Stimulated activated CD8-positive, alpha-beta memory T cell treated with anti-CD3 and anti-CD28 coated beads, Interleukin-12 subunit alpha, Interleukin-12 subunit beta, amount 100 ng/mL, for 24 hours (primary cell): ENCODE results near the gene STPG2.

Experiments used
- DNase-seq: peaks from one replicate; pipeline ENCODE4 v3.0.0-alpha.2; 2020; ENCODE audit errors: extremely low read depth

Gene STPG2

DNA sequence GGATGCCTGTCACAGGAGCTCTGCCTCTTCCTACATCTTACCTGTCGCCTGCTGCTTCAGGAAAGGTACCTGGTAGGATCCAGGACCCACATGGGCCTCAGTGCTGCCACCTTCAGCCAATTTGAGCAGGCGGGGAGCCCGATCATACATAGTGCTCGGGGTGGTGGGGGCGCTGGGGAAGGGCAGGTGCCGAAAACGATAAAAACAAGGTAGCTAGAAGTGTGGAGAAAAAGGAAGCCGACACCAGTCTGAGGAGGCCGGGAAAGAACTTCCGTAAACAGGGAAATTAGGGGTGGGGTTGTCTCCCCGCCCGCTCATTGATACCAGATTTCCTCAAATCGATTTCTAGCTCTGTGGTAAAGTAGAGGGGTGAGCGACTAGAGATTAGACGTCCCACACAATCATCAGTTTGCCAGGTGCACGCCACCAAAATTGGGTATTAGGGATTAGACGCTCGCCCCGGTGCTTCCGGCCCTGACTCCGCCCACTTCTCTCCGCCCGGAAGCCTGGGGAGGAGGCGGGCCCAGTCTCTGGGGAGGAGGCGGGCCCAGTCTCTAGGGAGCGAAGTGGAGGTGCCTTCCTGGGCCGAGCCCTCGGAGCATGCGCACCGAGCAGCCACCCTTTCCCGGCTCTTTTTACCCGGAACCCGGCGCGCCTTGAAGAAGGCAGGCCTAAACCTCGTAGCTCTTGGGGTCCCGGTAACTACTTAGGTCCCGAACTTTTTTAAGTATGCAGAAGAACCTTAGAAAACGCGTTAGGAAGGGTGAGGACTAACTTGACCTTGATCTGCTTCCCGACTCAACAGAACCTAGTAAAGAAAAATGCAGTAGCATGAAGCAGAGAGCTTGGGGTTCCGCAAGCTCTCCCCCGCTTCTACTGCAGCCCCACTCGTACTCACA, at the start of gene STPG2:
TSS of gene STPG2 (minus strand) at position 476 of the 899 bp plus-strand sequence.
- peak; percentile 83 for DNase-seq

DNA sequence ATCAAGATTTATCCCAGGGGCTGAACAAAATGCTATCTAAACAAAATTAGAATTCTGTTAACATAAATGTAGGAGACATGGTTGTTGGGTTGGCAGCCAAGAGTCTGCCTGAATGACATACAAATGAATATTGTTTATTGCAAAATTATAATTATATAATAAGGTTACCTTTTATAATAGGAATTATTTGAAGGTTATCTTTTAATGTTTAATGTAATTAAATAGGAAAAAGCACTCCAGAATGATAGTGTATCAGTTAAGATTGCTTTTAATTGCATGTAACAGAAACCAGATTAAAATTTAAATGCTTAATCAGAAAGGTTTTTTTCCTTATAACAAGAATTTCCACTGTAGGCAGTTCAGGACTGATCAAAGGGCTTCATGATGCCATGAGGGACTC, 42.0 kb upstream of the STPG2 start:
- no peak for DNase-seq

DNA sequence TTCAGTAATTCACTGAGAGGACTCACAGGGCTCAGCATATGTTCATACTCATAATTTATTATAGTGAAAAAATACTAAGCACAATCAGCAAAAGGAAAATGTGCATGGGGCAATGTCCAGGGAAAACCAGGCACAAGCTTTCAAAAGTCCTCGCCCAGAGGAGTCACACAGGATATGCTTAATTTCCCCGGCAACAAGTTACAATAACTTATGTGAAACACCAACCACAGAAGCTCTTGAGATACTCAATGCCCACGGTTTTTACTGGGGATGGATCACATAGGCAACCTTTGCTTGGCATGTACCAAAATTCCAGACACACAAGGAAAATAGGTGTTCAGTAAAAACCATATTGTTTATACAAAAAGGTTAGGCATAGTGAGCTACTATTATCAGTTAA, 38.5 kb upstream of the STPG2 start:
- DNase-seq, result no peak

DNA sequence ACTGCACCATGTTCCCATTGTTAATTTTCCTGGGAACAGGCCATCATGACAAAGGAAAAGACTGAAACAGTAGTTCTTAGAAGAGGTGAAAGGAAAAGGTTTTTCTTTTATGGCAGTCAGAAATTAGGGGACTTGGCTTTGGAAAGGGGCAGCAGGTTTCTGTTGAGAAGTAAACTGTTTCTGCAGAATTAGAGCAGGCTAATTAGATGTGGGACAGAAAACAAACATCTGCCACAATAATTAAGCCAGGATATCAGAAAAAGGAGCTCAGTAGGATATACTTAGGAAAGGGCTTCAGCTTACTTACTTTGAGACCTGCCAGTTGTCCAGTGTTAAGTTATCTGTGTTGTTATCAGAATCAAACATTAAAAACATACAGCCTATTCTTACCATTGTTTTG, 36.7 kb upstream of the STPG2 start:
- DNase-seq, result no peak

DNA sequence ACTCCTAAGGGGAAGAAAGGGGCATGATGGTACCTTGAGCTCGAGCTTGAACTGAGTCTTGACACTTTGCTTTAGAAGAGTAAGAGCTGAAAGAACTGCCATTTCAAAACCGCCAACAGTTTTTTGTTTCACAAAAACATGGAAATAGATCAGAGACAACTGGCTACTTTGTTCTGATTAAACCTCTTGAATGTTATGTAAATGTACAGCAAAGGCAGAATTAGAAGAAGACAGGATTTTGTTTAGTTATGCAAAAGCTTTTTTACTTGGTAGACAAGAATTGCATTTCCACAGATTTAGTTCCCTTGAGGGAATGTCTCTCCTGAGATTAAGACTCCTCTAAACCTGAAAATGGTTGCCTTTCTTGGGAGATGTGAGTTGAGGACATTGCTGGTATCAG, 33.3 kb upstream of the STPG2 start:
- no peak for DNase-seq

DNA sequence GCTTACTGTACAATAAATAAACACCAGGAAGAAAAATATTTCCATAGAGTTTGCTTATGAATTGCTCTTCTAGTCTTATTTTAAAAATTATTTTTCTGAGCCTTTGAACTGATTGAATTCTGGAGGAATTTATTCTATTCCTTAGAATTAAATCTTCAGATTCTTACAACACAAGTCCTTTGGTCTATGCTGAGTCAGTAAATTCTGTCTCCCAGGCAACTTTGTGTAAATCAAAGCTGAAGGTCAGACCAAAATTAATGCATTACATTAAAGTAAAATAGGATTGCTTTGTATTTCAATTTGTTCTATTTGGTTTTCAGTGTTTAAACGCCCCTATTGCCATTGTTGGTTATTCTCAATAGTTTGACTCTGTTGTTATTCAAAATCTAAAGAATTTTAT, 26.8 kb upstream of the STPG2 start:
- DNase-seq, result no peak

DNA sequence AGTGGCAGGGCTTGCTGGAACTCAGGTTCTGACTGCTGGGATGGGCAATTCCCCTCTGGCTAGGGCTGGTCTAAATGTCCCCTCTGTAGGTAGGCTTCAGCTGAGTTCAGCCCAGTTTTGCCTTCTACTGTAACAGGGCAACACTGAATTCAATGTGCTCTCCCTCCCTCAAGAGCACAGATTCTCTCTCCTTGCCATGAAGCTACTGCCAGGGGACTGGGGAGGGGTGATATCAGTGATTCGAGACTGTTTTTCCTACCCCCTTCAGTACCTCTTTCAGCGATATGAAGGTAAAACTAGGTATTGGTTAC, 23.4 kb upstream of the STPG2 start:
- DNase-seq, result no peak

DNA sequence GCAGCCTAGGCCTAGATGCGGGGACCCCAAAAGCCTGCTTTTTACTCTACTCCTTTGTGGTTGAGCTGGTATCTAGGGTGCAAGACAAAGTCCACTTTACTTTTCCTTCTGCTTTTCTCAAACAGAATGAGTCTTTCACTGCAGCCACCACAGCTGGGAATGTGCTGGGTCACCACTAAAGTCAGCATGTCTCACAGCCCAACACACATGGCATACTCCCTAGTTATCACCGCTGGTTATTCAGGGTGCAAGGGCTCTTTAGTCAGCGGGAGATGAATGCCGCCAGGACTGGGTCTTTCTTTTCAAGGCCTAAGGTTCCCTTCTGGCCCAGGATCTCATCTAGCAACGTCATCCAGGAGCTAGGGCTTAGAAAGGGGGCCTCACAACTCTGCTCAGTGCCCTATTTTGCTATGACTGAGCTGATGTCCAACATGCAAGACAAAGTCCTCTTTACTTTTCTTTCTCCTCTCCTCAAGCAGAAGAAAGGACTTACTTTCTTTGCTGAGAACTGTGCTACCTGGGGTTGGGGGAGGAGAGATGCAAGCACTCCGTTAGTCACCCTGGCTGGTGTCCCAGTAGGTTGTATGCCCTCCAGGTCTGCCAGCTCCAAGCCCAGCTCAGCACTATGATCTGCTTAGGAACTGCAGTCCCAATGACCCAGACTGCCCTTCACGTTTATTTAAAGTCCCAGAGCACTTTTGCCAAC, 22.9 kb upstream of the STPG2 start:
- DNase-seq, result no peak

DNA sequence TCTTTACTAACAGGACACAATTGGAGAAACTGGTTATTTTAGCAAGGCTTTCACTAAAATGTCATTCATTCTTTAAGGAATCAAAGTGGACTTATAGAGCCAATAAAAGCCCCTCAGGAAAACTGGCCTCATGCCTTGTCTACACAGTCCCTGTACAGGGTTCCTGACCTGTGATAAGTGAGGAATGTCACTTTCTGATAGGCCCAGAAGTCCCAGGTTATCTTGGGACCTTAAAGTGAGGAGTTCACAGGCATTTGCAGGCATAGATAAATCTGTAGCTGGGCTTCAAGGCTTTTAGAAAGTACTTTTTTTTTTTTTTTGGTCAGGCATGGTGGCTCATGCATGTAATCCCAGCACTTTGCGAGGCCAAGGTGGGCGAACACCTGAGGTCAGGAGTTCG, 19.4 kb upstream of the STPG2 start:
- DNase-seq, result no peak

DNA sequence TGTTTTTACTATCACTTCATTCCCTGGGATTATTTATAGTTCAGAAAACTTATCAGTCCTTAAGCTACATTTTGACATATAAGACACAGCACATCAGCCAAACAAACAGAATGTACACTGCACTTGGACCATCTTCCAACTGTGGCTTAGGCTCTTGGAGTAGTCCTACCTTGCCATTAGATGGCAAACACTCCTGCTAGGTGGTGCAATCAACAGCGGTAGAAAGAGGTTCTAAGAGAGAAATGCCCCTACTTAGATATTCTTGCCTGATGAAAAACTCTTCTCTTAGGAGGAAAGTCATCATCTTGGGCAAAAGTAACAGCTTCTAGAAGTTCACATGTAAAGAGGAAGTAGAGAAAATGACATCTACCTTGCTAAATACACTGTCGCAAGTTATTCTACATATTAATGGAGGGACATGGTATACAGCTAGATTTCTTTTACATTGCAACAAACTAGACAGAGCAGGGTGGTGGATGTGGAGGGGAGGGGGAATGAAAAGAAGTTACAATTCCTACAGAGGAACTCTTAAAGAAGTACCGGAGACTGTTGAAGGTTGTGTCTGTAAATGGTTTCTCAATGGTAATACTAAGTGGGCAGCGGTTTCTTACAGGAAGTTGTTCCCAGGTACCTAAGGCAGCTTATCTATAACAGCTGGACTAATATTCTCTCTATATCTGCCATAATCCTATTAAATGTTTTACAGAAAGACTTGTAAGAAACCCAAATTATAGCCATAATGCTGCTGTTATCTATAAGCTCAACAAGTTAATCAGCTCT, 8.1 kb upstream of the STPG2 start:
- no peak for DNase-seq

DNA sequence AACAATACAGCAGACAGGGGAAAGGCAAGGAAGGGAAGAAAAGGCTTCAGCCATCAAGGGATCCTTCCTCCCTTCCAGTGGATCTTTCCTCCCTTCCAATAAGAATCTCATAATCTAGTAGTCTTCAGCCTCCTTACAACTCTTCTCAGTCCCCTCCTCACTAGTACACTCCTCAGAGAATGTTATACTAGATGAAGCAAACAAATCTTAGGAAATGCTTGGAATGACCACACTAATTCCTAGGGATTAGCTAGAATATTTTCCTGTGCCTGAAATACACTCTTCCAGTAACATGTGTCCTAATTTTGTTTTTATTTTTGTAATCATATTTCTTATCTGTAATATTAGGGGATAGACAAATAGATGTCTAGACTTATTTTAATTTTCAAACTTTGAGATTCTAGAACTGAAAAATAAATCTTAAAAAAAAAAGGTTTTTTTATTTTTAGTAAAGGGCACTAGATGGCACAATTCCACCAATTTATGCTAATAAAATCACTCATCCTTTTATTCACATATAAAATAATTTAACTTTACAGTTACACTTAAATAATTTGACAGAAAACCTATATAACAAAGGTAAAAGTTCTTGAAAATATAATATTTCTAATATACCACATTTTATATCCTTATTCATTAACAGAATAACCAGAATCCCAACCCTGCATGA, 7.0 kb upstream of the STPG2 start:
- DNase-seq, result no peak

DNA sequence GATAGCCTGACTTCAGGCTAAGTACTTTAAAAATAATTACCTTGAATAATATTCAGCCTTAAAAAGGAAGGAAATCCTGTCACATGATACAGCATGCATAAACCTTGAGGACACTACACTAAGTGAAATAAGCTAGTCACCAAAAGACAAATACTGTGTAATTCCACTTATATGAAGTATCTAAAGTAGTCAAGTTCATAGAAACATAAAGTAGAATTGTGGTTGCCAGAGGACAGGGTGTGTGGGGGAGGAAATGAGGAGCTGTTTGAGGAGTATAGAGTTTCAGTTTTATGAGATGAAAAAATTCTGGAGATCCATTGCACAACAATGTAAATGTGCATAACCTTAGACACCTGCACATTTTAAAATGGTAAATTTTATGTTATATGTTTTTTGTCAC, 5.6 kb upstream of the STPG2 start:
- no peak for DNase-seq

DNA sequence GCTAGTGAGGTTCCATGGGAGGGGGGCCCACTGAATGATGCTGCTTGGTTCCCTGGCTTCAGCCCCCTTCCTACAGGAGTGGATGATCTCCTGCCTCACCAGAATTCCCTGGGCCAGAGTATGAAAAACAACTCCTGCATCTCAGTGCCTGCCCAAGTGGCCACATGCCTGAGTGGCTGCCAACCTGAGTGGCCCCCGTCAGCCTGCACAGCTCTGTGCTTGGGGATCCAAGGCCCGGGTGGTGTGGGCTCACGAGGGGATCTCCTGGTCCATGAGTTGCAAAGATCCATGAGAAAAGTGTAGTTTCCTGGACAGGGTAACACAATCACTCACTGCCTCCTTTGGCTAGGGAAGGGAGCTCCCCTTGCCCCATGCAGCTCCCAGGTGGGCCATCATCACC, 17.1 kb downstream of the STPG2 start:
- DNase-seq, result no peak

DNA sequence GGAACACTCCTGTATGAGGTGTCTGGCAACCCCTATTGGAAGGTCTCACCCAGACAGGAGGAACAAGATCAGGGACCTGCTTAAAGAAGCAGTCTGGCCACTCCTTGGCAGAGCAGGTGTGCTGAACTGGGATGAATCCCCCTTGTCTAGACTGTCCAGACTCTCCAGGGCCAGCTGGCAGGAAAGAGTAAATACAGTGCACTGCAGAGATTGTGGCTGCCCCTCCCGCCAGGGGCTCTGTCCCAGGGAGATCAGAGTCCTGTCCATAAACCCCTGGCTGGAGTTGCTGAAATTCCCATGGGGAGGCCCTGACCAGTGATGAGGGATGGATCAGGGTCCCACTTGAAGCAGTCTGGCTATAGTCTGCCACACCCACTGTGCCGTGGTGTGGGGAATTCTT, 17.7 kb downstream of the STPG2 start:
- DNase-seq, result no peak

DNA sequence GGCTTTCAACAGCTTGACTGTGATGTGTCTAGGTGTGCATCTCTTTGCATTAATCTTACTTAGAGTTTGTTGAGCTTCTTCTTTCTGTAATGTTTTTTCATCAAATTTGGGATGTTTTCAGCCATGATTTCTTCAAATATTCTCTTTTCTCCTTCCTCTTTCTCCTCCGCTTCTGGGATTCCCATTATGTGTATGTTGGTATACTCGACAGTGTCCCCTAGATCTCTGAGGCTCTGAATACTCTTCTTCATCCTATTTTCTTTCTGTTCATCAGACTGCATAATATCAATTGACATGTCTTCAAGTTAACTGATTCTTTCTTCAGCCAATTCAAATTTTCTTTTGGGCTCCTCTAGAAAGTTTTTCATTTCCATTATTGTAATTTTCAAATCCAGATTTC, 25.9 kb downstream of the STPG2 start:
- no peak for DNase-seq

DNA sequence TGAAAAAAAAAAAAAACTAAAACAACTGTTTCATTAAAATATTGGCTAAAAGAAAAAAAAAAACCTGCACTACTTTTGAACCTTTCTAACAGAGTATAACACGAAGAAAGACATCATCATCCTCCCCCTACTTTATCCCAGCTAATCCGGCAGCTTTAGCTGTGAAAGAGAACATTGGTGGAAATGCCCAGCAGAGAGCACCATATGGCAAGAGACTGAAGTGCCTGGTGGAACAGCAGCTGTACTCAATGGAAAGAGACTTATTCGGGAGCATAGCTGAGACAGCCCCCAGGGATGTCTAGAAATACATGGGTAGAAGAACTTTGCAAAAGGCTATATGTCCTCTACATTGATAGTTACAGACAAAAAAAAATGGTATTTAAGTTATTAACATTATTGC, 30.3 kb downstream of the STPG2 start:
- DNase-seq, result no peak

DNA sequence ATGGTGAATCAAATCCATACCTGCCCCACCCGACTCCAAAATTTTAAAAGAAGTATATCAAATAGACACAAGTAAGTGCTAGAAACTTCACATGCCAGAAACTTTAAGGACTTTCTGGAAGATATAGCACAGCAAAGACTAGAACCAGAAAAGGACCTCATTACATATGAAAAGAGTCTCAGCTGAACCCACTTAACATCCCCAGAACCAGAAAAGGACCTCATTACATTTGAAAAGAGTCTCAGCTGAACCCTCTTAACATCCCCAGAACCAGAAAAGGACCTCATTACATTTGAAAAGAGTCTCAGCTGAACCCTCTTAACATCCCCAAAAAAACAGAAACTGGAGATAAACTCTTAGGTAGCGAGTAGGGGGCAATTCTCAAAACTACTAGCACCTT, 32.3 kb downstream of the STPG2 start:
- no peak for DNase-seq

DNA sequence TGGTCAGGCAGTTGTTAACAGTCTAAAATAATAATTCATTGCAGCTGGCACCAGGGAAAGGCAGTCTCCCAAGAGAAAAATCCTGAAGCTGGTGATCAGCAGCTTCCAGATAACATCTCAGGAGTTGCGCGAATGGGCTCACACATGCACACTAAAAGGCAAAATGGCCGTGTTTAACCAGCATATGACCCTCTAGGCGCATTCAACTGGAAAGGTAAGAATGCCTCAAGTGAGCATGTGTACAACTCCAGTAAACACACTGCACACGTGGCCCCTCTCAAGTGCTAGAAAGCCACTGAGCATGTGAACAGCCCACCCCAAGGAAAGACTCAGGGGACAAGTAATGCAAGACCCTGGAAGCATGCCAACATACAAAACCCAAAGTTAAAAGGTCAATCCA, 33.1 kb downstream of the STPG2 start:
- no peak for DNase-seq

DNA sequence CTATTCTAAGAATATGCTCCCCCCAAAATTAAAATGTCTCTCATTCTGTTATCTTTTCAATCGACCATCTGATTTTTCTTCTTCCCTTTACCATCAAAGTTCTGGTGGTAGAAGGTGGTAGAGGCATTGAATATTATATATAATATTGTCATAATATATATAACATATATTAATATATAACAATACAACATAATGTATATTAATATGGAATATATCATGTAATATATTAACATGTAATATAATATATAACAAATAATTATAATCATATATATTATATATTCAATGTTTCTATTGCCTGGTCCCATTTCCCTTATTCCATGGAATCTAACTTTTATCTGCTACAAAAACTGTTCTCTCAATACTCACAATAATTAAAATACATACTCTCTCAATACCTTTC, 40.6 kb downstream of the STPG2 start:
- DNase-seq, result no peak

DNA sequence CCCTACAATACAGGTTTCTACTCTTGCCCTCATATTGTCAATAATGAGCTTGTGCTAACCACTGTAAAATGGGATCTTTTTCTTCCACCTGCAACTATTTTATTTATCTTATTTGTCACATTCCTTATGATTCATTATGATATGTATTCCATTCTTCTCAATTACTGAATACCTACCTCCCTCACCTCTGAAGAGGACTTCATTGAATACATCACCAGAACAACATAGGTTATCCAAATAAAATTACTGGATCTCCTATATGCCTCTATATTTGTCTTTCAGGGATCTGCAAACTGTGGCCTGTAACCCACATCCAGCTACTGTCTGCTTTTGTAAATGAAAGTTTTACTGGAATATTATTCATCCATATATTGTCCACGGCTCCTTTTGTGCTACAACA, 41.3 kb downstream of the STPG2 start:
- no peak for DNase-seq

DNA sequence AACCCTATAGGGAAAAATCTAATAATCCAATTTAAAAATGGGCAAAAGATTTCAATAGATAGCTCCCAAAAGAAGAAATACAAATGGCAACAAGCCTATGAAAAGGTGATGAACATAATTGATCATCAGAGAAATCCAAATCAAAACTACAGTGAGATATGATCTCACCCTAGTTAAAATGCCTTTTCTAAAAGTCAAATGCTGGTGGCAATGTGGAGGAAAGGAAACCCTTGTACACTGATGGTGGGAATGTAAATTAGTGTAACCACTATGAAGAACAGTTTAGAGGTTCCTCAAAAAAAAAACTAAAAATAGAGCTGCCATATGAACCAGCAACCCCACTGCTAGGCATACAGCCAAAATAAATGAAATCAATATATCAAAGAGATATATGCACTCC, 44.5 kb downstream of the STPG2 start:
- no peak for DNase-seq

DNA sequence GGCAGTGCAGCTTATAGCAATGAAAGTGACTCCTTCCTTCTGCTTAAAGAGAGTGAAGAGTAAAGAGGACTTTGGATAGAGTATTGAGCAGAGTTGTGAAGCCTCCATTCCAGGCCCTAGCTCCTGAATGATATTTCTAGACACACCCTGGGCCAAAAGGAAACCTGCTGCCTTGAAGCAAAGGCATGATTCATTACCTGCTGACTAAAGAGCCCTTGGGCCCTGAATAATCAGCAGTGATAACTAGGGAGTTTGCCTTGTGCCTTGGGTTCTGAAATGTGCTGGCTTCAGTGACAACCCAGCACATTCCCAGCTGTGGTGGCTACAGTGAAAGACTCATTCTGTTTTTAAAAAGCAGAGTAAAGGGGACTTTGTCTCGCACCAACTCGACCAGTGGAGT, 49.2 kb downstream of the STPG2 start:
- no peak for DNase-seq
